Measurements from ENCODE around the gene CCNK. TPM values are rescaled to one million over a fixed set of nuclear protein-coding genes. Genes with fewer than 3 reads are reported as not detected.
A peak's percentile ranks its signal among the peaks of the same experiment; 100 is the strongest.

Gene CCNK
- total and polyA plus RNA-seq, 7 experiments from 2014 or later: 16.5 to 139 (median 72.4) TPM

- Histone ChIP-seq H3K4me3 (ENCODE audit: low read length) (no peak overlapping the region), H3K27ac (ENCODE audit: low read depth, low read length) (no peak overlapping the region), H3K36me3 (ENCODE audit: control insufficient read depth in 2 of 3, insufficient read depth in 3 of 3, low read length in 3 of 3) (no peaks in the 10 kb centered on the region), H3K4me1 (ENCODE audit: control insufficient read depth in 2 of 2, insufficient read depth in 2 of 2, low read length in 2 of 2) (no peaks in the 10 kb centered on the region), H3K27me3 (ENCODE audit: control insufficient read depth in 2 of 2, insufficient read depth in 2 of 2, low read length in 2 of 2) (no peaks in the 10 kb centered on the region), H3K9me3 (ENCODE audit: control insufficient read depth in 2 of 3, low read length in 3 of 3) (no peaks in the 10 kb centered on the region)
- no peaks in the 10 kb centered on the region for H3K9me3 Mint-ChIP-seq
- peak overlapping the region in 1 of 9 donors; percentile 48 for H3K27ac Mint-ChIP-seq
- H3K4me1 Mint-ChIP-seq: peaks cover 0 to 8% (median 4%) of the 10 kb centered on the region in 7 donors
- H3K4me3 Mint-ChIP-seq: no peak overlapping the region
- CTCF ChIA-PET: no interaction called here
- DNase-seq (no peak), ATAC-seq (no peak)
- intact Hi-C loops (cut with micrococcal nuclease): no loop called here
- H3K36me3 Mint-ChIP-seq: no peaks in the 10 kb centered on the region
- no peaks in the 10 kb centered on the region for H3K27me3 Mint-ChIP-seq
- POLR2A ChIA-PET: no interaction called here
Observed at GRCh38 chr14:99550387-99550992, 69.3 kb downstream of the CCNK start.

- Mint-ChIP-seq H3K27ac (peak overlapping the region in 1 of 9 donors; percentile 48), H3K4me3 (no peak overlapping the region), H3K9me3 (no peaks in the 10 kb centered on the region), H3K4me1 (peaks cover 0 to 11% (median 4%) of the 10 kb centered on the region in 7 donors), H3K27me3 (no peaks in the 10 kb centered on the region), H3K36me3 (no peaks in the 10 kb centered on the region)
- ChIA-PET CTCF (no interaction called here), POLR2A (no interaction called here)
- Histone ChIP-seq H3K36me3 (ENCODE audit: control insufficient read depth in 2 of 3, insufficient read depth in 3 of 3, low read length in 3 of 3) (no peaks in the 10 kb centered on the region), H3K4me3 (ENCODE audit: low read length) (no peak overlapping the region), H3K27me3 (ENCODE audit: control insufficient read depth in 2 of 2, insufficient read depth in 2 of 2, low read length in 2 of 2) (no peaks in the 10 kb centered on the region), H3K9me3 (ENCODE audit: control insufficient read depth in 2 of 3, low read length in 3 of 3) (no peaks in the 10 kb centered on the region), H3K4me1 (ENCODE audit: control insufficient read depth in 2 of 2, insufficient read depth in 2 of 2, low read length in 2 of 2) (no peaks in the 10 kb centered on the region), H3K27ac (ENCODE audit: low read depth, low read length) (no peak overlapping the region)
- ATAC-seq: no peak
- no peak for DNase-seq
- intact Hi-C loops (cut with micrococcal nuclease): no loop called here
Observed at GRCh38 chr14:99551034-99551922, 70.1 kb downstream of the CCNK start.

GRCh38 chr14:99552021-99552553, 70.9 kb downstream of the CCNK start:
- POLR2A ChIA-PET: no interaction called here
- Mint-ChIP-seq H3K36me3 (no peaks in the 10 kb centered on the region), H3K27ac (no peak overlapping the region), H3K4me3 (no peak overlapping the region), H3K4me1 (peaks cover 0 to 11% (median 5%) of the 10 kb centered on the region in 7 donors), H3K27me3 (no peaks in the 10 kb centered on the region), H3K9me3 (no peaks in the 10 kb centered on the region)
- H3K27ac ChIP-seq (ENCODE audit: low read depth, low read length): no peak overlapping the region
- ATAC-seq (no peak), DNase-seq (no peak)
- no peaks in the 10 kb centered on the region for H3K4me1 ChIP-seq (ENCODE audit: control insufficient read depth in 2 of 2, insufficient read depth in 2 of 2, low read length in 2 of 2)
- CTCF ChIA-PET: no interaction called here
- H3K27me3 ChIP-seq (ENCODE audit: control insufficient read depth in 2 of 2, insufficient read depth in 2 of 2, low read length in 2 of 2): no peaks in the 10 kb centered on the region
- no peak overlapping the region for H3K4me3 ChIP-seq (ENCODE audit: low read length)
- intact Hi-C loops (cut with micrococcal nuclease): no loop called here
- H3K36me3 ChIP-seq (ENCODE audit: control insufficient read depth in 2 of 3, insufficient read depth in 3 of 3, low read length in 3 of 3): no peaks in the 10 kb centered on the region
- H3K9me3 ChIP-seq (ENCODE audit: control insufficient read depth in 2 of 3, low read length in 3 of 3): no peaks in the 10 kb centered on the region

GRCh38 chr14:99552572-99553216, 71.5 kb downstream of the CCNK start:
- intact Hi-C loops (cut with micrococcal nuclease): no loop called here
- peaks cover 0 to 11% (median 5%) of the 10 kb centered on the region in 7 donors for H3K4me1 Mint-ChIP-seq
- POLR2A ChIA-PET: no interaction called here
- H3K36me3 ChIP-seq (ENCODE audit: control insufficient read depth in 2 of 3, insufficient read depth in 3 of 3, low read length in 3 of 3): no peaks in the 10 kb centered on the region
- no peak overlapping the region for H3K4me3 ChIP-seq (ENCODE audit: low read length)
- no peaks in the 10 kb centered on the region for H3K27me3 Mint-ChIP-seq
- DNase-seq: no peak
- no peaks in the 10 kb centered on the region for H3K4me1 ChIP-seq (ENCODE audit: control insufficient read depth in 2 of 2, insufficient read depth in 2 of 2, low read length in 2 of 2)
- H3K27me3 ChIP-seq (ENCODE audit: control insufficient read depth in 2 of 2, insufficient read depth in 2 of 2, low read length in 2 of 2): no peaks in the 10 kb centered on the region
- ATAC-seq: no peak
- H3K36me3 Mint-ChIP-seq: peaks cover 0 to 2% (median 0%) of the 10 kb centered on the region in 5 donors
- H3K9me3 Mint-ChIP-seq: no peaks in the 10 kb centered on the region
- H3K4me3 Mint-ChIP-seq: no peak overlapping the region
- H3K9me3 ChIP-seq (ENCODE audit: control insufficient read depth in 2 of 3, low read length in 3 of 3): no peaks in the 10 kb centered on the region
- H3K27ac Mint-ChIP-seq: no peak overlapping the region
- no peak overlapping the region for H3K27ac ChIP-seq (ENCODE audit: low read depth, low read length)
- CTCF ChIA-PET: no interaction called here

DNA sequence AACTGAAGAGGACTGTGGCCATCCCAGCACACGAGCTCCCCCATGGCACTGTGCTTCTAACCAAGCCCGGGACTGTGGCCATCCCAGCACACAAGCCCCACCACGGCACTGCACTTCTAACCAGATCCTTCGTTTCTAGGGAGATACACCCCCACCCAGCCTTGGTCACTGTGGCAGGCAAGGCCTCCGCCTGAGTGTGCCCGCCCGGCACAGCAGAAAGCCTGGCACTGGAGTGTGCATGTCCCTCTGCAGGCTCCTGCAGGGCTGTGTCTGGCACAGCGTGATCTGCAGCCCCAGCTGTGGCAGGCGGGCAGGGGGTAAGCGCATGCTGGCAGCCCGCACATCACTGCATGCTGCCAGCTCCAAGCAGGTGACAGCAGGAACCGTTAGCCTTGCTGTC, 73.0 kb downstream of the CCNK start:
- H3K9me3 Mint-ChIP-seq: peaks cover 0 to 2% (median 0%) of the 10 kb centered on the region in 11 donors
- H3K4me3 ChIP-seq (ENCODE audit: low read length): no peak overlapping the region
- peaks cover 0 to 8% (median 4%) of the 10 kb centered on the region in 7 donors for H3K4me1 Mint-ChIP-seq
- peaks cover 0 to 12% (median 5%) of the 10 kb centered on the region in 5 donors for H3K36me3 Mint-ChIP-seq
- intact Hi-C loops (cut with micrococcal nuclease): no loop called here
- no peaks in the 10 kb centered on the region for H3K9me3 ChIP-seq (ENCODE audit: control insufficient read depth in 2 of 3, low read length in 3 of 3)
- H3K4me3 Mint-ChIP-seq: no peak overlapping the region
- ChIA-PET POLR2A (interaction anchor here (0.6 kb wide), 1 partner anchor 295 kb away, joined by 3 read pairs; no protein-coding TSS in a partner anchor), CTCF (no interaction called here)
- DNase-seq (no peak), ATAC-seq (no peak)
- H3K27me3 ChIP-seq (ENCODE audit: control insufficient read depth in 2 of 2, insufficient read depth in 2 of 2, low read length in 2 of 2): no peaks in the 10 kb centered on the region
- no peak overlapping the region for H3K27ac ChIP-seq (ENCODE audit: low read depth, low read length)
- no peaks in the 10 kb centered on the region for H3K27me3 Mint-ChIP-seq
- H3K27ac Mint-ChIP-seq: no peak overlapping the region
- no peaks in the 10 kb centered on the region for H3K4me1 ChIP-seq (ENCODE audit: control insufficient read depth in 2 of 2, insufficient read depth in 2 of 2, low read length in 2 of 2)
- H3K36me3 ChIP-seq (ENCODE audit: control insufficient read depth in 2 of 3, insufficient read depth in 3 of 3, low read length in 3 of 3): no peaks in the 10 kb centered on the region

DNA sequence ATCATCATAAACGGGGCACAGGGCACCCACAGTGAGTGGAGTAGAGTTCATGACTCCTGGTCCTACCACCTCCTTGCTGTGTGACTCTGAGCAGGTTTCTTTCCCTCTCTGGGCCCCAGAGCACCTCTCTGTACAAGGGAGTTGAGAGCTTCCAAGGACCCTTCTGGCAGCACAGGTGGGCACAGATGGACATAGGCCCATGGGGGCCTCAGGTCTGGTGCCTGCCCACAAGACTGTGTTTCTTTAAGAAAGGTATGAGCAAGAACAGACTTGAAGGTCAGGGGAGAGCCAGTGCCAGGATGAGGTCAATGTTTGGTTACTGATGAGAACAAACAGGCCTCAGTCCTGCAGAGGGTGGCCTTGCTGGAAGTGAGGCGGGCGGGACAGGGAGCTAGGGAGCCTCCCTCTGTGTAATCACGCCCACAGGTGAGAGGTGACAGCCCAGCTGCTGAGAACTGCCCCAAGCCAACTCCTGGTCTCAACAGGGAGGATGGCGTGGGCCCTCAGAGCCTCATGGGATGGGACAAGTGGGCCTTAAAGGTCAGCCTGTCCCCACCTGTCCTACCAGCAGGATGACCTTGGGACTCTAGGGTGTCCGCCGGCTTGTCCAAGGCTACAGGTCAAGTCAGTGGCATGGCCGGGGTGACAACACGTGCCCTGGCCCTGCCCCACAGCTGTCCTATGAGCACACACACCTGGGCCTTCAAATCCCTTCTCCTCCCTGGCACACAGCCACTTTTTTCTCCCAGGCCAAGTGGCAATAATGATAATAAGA, 73.7 kb downstream of the CCNK start:
- Mint-ChIP-seq H3K4me3 (no peak overlapping the region), H3K9me3 (peaks cover 0 to 2% (median 0%) of the 10 kb centered on the region in 11 donors), H3K4me1 (peaks cover 0 to 10% (median 5%) of the 10 kb centered on the region in 7 donors), H3K27me3 (no peaks in the 10 kb centered on the region), H3K36me3 (peaks cover 0 to 16% (median 5%) of the 10 kb centered on the region in 5 donors), H3K27ac (peak overlapping the region in 1 of 9 donors; percentile 80)
- H3K4me1 ChIP-seq (ENCODE audit: control insufficient read depth in 2 of 2, insufficient read depth in 2 of 2, low read length in 2 of 2): no peaks in the 10 kb centered on the region
- intact Hi-C loops (cut with micrococcal nuclease): no loop called here
- no peak overlapping the region for H3K4me3 ChIP-seq (ENCODE audit: low read length)
- DNase-seq: no peak
- ChIA-PET POLR2A (interaction anchor here (0.6 to 1.0 kb wide), 2 partner anchors 9 to 294 kb away, joined by 3 read pairs; no protein-coding TSS in a partner anchor), CTCF (no interaction called here)
- H3K9me3 ChIP-seq (ENCODE audit: control insufficient read depth in 2 of 3, low read length in 3 of 3): no peaks in the 10 kb centered on the region
- no peak overlapping the region for H3K27ac ChIP-seq (ENCODE audit: low read depth, low read length)
- H3K36me3 ChIP-seq (ENCODE audit: control insufficient read depth in 2 of 3, insufficient read depth in 3 of 3, low read length in 3 of 3): no peaks in the 10 kb centered on the region
- ATAC-seq: no peak
- H3K27me3 ChIP-seq (ENCODE audit: control insufficient read depth in 2 of 2, insufficient read depth in 2 of 2, low read length in 2 of 2): no peaks in the 10 kb centered on the region
